Osteocyte (in vitro differentiated cells): Measurements from ENCODE around the gene RIN3. TPM values are rescaled to one million over a fixed set of nuclear protein-coding genes. Genes with fewer than 3 reads are reported as not detected.

ENCODE experiments used
- DNase-seq: peaks from one replicate; pipeline ENCODE4 v3.0.0; 2021; ENCODE audit warnings: mixed read lengths; ENCODE audit not compliant: unreplicated experiment; ENCODE audit errors: extremely low spot score
- H3K27ac Mint-ChIP-seq: one replicate; pipeline ENCODE4 v1.8.0; 2021; ENCODE audit warnings: mild to moderate bottlenecking, mixed read lengths; ENCODE audit not compliant: unreplicated experiment
- H3K27me3 Mint-ChIP-seq: one replicate; pipeline ENCODE4 v1.8.0; 2021; ENCODE audit warnings: mixed read lengths; ENCODE audit not compliant: unreplicated experiment
- H3K36me3 Mint-ChIP-seq: one replicate; pipeline ENCODE4 v1.8.0; 2021; ENCODE audit warnings: mixed read lengths; ENCODE audit not compliant: unreplicated experiment
- H3K4me1 Mint-ChIP-seq: one replicate; pipeline ENCODE4 v1.8.0; 2021; ENCODE audit warnings: mixed read lengths; ENCODE audit not compliant: unreplicated experiment
- H3K4me3 Mint-ChIP-seq: one replicate; pipeline ENCODE4 v1.8.0; 2021; ENCODE audit warnings: mild to moderate bottlenecking, moderate library complexity, mixed read lengths; ENCODE audit not compliant: unreplicated experiment
- H3K9me3 Mint-ChIP-seq: one replicate; pipeline ENCODE4 v1.8.0; 2021; ENCODE audit warnings: mixed read lengths; ENCODE audit not compliant: unreplicated experiment
- total RNA-seq: library from RNA; stranded (reverse); gene quantifications from 2 replicates; pipeline ENCODE4 v1.2.1, GENCODE V29; 2021
- TF ChIP-seq, protein P1 (sequence below): fragments of 200-600 bp; sonication (generic); IDR thresholded peaks from 2 replicates; pipeline ENCODE4 v1.5.0; 2021; ENCODE audit warnings: antibody characterized with exemption, mild to moderate bottlenecking, moderate library complexity

The RIN3 gene
- total RNA-seq, 1 donor from 2014 or later: 26.7 TPM

- Mint-ChIP-seq H3K4me3 (no peak overlapping the region), H3K27ac (no peak overlapping the region), H3K4me1 (peaks cover 1% of the 10 kb centered on the region), H3K27me3 (no peaks in the 10 kb centered on the region), H3K36me3 (peaks cover 36% of the 10 kb centered on the region), H3K9me3 (no peaks in the 10 kb centered on the region)
- DNase-seq: no peak
- TF ChIP-seq, protein P1, sequence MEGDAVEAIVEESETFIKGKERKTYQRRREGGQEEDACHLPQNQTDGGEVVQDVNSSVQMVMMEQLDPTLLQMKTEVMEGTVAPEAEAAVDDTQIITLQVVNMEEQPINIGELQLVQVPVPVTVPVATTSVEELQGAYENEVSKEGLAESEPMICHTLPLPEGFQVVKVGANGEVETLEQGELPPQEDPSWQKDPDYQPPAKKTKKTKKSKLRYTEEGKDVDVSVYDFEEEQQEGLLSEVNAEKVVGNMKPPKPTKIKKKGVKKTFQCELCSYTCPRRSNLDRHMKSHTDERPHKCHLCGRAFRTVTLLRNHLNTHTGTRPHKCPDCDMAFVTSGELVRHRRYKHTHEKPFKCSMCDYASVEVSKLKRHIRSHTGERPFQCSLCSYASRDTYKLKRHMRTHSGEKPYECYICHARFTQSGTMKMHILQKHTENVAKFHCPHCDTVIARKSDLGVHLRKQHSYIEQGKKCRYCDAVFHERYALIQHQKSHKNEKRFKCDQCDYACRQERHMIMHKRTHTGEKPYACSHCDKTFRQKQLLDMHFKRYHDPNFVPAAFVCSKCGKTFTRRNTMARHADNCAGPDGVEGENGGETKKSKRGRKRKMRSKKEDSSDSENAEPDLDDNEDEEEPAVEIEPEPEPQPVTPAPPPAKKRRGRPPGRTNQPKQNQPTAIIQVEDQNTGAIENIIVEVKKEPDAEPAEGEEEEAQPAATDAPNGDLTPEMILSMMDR: no peak
Measured at GRCh38 chr14:92575061-92575747, 61.6 kb downstream of the RIN3 start.

GRCh38 chr14:92575748-92576303 is 62.2 kb downstream of the RIN3 start:
- H3K36me3 Mint-ChIP-seq: peaks cover 37% of the 10 kb centered on the region
- no peaks in the 10 kb centered on the region for H3K27me3 Mint-ChIP-seq
- H3K4me3 Mint-ChIP-seq: no peak overlapping the region
- H3K27ac Mint-ChIP-seq: no peak overlapping the region
- H3K4me1 Mint-ChIP-seq: peaks cover 1% of the 10 kb centered on the region
- no peak for DNase-seq
- no peaks in the 10 kb centered on the region for H3K9me3 Mint-ChIP-seq
- TF ChIP-seq, protein P1: no peak

GRCh38 chr14:92577321-92577742 is 63.8 kb downstream of the RIN3 start:
- Mint-ChIP-seq H3K4me3 (no peak overlapping the region), H3K4me1 (no peaks in the 10 kb centered on the region), H3K27ac (no peak overlapping the region), H3K36me3 (peaks cover 35% of the 10 kb centered on the region), H3K27me3 (no peaks in the 10 kb centered on the region), H3K9me3 (no peaks in the 10 kb centered on the region)
- TF ChIP-seq, protein P1: no peak
- DNase-seq: no peak

DNA sequence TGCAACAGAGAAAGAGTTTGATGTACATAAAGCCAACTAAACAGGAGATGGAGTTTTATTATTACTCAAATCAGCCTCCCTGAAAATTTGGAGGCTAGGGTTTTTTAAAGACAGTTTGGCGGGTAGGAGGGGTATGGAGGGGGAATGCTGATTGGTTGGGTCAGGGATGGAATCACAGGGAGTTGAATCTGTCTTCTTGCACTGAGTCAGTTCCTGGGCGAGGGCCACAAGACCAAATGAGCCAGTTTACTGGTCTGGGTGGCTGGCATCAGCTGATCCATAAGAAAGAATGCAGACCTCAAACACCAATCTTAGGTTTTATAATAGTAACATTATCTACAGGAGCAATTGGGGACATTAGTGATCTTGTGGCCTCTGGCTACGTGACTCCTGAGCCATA is 64.9 kb downstream of the RIN3 start:
- TF ChIP-seq, protein P1: no peak

DNA sequence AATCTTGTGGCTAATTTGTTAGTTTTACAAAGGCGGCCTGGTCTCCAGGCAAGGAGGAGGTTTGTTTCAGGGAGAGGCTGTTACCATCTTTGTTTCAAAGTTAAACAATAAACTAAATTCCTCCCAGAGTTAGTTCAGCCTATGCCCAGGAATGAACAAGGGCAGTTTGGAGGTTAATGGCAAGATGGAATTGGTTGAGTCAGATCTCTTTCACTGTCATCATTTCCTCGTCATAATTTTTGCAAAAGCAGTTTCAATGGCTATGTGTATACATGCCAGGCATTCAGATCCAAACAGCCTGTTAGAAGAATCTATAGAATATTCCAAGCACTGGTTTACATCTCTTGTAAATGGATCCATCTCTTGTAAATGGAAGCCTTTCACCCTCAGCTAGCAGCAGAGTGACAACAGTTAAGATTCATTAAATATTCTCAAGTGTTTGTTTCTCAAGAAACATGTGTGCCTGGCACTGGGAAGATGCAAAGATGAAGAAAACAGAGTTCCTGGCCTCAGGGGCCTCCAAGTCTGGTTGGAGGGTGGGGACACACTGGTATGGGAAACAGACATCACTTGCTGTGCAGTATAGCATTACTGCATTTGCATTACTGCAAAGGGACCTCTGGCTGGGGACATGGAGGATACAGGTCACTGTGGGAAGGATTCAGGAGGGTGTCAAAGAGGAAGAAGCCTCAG is 65.8 kb downstream of the RIN3 start:
- H3K36me3 Mint-ChIP-seq: peaks cover 49% of the 10 kb centered on the region
- no peaks in the 10 kb centered on the region for H3K4me1 Mint-ChIP-seq
- TF ChIP-seq, protein P1: no peak
- H3K4me3 Mint-ChIP-seq: no peak overlapping the region
- no peaks in the 10 kb centered on the region for H3K27me3 Mint-ChIP-seq
- H3K27ac Mint-ChIP-seq: no peak overlapping the region
- DNase-seq: no peak
- H3K9me3 Mint-ChIP-seq: no peaks in the 10 kb centered on the region

More for the DNA sequence above, 64.9 kb downstream of the RIN3 start:
- no peaks in the 10 kb centered on the region for H3K27me3 Mint-ChIP-seq
- H3K4me1 Mint-ChIP-seq: no peaks in the 10 kb centered on the region
- H3K36me3 Mint-ChIP-seq: peaks cover 44% of the 10 kb centered on the region
- H3K9me3 Mint-ChIP-seq: no peaks in the 10 kb centered on the region
- H3K4me3 Mint-ChIP-seq: no peak overlapping the region
- H3K27ac Mint-ChIP-seq: no peak overlapping the region
- no peak for DNase-seq
